Renal pelvis (tissue), 4 donors: ENCODE results near the gene ZSCAN25. TPM values are rescaled to one million over a fixed set of nuclear protein-coding genes. Genes with fewer than 3 reads are reported as not detected.
"Not testable (repeated sequence)": the region's sequence is repeated elsewhere in the genome, so short reads cannot be mapped to it uniquely, and the experiment has no call there.

Experiments used
- DNase-seq: peaks from one replicate; pipeline ENCODE4 v3.0.0-alpha.2; 2013
- polyA plus RNA-seq, 3 donors: library from polyadenylated mRNA; unstranded; fragments of 120-200 nt; gene quantifications; one replicate each; pipeline ENCODE4 v1.2.1, GENCODE V29; 2013; ENCODE audit not compliant: insufficient read length in 3 of 3

The ZSCAN25 gene
- polyA plus RNA-seq, 3 donors, result 19.0 to 21.0 (median 20.8) TPM

- DNase-seq, result no peak
Observed at GRCh38 chr7:99607548-99607947, 9.2 kb upstream of the ZSCAN25 start.

DNA sequence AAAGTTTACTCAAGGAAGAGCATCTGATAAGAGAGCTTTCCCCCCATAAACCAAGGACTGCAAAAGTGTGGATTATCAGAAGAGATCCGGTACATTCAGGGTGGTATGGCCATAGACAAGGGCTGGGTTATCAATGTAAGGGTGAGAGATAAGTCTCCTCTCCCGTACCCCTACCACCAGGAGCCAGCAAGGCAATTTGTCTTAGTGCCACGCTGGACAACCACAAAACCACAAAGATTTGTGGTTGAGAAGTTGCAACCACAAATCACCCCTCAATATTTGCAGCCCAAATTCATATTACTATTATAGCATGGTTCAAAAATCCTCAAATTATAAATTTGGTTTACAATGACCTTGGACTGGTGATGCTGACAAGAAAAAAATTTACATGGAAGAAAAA lies 2.3 kb upstream of the ZSCAN25 start:
- DNase-seq, result no peak

DNA sequence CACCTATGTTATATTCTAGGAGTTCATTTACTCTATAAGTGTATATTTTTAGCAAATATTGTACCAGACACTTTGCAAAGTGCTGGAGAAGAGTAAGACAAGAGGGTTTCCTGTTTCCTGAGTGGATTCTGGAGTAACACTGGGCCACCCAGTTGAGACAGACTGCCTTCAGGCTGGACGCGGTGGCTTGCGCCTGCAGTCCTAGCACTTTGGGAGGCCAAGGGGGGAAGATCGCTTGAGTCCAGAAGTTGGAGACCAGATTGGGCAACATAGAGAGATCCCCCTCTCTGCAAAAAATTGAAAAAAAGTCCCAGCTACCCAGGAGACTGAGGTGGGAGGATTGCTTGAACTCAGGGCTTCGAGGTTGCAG lies 772 bp upstream of the ZSCAN25 start:
- DNase-seq, result no peak

- no peak for DNase-seq
Observed at GRCh38 chr7:99617192-99617781, 541 bp downstream of the ZSCAN25 start.

- DNase-seq, result no peak
Observed at GRCh38 chr7:99618726-99619125, 2.0 kb downstream of the ZSCAN25 start.

DNA sequence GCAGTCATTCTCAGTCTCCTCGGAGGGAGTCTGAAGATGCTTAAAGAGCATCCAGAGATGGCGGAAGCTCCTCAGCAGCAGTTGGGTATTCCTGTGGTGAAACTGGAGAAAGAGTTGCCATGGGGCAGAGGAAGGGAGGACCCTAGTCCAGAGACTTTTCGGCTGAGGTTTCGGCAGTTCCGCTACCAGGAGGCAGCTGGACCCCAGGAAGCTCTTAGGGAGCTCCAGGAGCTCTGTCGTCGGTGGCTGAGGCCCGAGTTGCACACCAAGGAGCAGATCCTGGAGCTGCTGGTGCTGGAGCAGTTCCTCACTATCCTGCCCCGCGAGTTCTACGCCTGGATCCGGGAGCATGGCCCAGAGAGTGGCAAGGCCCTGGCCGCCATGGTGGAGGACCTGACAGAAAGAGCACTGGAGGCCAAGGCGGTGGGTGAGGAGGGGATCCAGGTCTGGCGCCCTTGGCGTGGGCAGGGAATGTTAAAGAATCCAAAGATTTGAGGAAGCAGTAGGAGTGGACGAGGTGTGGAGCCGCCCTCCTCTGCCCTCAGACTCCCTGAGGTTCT lies 2.9 kb downstream of the ZSCAN25 start:
- no peak for DNase-seq

DNA sequence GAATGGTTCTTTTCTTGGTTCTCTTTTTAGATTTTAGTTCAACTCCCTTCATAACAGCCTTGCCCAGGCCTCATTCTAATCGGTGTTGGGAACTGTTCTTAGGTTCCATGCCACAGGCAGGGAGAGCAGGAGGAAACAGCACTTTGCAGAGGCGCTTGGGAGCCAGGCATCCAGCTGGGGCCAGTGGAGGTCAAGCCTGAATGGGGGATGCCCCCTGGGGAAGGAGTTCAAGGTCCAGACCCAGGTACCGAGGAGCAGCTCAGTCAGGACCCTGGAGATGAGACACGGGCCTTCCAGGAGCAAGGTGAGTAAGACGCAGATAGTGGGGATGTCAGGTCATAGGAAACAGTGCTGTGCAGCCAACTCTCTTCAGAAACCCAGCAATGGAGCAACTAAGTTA lies 4.5 kb downstream of the ZSCAN25 start:
- no peak for DNase-seq

GRCh38 chr7:99622596-99622995 lies 5.8 kb downstream of the ZSCAN25 start:
- DNase-seq, result no peak

GRCh38 chr7:99623091-99623693 lies 6.4 kb downstream of the ZSCAN25 start:
- DNase-seq, result no peak

GRCh38 chr7:99623702-99624447 lies 7.1 kb downstream of the ZSCAN25 start:
- no peak for DNase-seq

DNA sequence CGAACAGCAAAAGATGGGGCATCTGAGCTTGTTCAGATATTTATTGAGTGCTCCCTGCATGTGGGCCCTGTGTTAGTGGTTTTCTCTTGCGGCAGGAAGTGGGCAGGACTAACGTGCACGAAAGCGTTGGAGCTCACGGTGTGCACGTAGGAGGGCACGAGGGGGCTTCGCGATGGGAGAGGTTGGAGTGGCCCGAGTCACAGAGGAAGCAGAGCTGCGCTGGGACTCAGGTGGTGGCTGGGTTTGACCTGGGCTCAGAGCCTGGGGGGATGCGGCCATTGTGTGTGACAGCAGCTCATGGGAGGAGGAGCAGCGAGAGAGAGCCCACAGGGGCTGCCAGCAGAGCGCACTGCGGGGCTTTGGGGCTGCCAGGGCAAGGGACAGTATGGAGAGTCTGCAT lies 7.7 kb downstream of the ZSCAN25 start:
- no peak for DNase-seq

DNA sequence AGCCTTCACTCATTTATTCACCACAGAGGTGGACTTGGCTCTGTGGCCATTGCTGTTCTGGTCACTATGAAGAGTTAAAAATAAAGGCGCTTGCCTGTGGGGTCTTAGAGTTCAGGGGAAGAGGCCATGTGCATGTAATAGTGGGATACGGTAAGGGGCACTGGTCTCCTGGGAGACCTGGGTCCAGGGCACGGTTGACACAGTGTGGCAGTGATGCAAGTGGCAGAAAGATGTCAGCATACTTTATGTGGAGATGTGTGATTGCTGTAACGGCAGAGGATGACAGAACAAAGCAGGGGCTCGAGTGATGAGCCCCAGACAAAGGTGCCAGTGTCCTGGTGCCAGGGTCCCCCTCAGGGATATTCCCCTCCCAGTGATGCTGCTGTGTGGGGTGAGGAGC lies 8.6 kb downstream of the ZSCAN25 start:
- DNase-seq, result no peak

GRCh38 chr7:99625961-99626360 lies 9.2 kb downstream of the ZSCAN25 start:
- no peak for DNase-seq

- no peak for DNase-seq
Observed at GRCh38 chr7:99626661-99627060, 9.9 kb downstream of the ZSCAN25 start.

DNA sequence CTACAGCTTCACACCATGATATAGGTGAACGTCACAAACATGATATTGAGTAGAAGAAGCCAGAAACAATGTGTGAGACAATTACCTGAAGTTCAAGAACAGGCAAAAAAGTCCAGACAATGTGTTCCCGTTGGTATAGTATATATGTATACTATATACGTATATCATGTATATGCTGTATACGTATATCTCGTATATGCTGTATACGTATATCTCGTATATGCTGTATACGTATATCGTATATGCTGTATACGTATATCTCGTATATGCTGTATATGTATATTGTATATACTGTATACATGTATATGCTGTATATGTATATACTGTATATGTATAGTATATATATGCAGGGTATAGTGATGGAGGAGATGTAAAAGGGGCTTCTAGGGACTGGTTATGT lies 10.8 kb downstream of the ZSCAN25 start:
- no peak for DNase-seq

GRCh38 chr7:99628471-99629465 lies 12.0 kb downstream of the ZSCAN25 start:
- DNase-seq, result no peak

DNA sequence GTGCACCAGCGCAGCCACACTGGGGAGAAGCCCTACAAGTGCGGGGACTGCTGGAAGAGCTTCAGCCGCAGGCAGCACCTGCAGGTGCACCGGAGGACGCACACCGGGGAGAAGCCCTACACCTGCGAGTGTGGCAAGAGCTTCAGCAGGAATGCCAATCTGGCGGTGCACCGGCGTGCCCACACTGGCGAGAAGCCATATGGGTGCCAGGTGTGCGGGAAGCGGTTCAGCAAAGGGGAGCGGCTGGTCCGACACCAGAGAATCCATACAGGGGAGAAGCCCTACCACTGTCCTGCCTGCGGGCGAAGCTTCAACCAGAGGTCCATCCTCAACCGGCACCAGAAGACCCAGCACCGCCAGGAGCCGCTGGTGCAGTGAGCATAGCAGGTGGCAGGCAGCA lies 12.9 kb downstream of the ZSCAN25 start:
- no peak for DNase-seq

DNA sequence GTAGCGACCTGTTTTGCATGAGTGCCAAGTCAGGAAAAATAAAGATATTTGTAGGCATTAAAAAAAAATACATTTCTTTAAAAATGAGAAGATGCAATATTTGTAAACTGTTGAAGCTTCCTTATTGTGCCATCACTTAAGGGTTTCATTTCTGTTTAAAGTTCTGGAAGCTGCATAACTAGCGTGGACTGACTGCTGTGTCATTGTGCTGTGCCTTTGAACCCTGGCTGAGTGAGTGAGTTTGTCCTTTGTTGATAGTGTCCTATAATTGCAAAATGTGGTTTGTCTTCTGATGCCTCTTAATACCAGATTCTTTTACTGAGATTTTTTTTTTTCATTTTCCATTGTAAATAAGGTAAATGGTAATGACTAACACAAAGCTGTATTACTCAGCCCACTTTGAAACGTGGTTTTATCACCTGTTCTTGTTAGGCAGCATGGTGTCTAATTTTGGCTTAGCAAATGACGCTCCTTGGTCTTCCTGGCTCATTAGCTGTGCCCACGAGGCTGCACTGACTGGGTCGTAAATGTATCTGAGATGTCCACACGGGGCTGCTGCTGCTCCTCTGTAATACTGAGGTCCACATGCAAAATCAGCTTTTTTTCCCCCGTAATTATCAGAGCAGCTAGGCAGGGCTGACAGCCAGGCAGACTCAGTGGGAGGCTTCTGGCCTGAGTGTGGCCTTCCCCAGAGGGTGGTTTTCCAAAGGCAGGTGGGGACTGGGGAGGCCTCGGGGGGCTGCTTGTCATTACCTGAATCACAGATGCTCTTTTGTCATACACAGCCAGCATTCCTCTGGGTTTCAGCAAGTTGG lies 14.8 kb downstream of the ZSCAN25 start:
- no peak for DNase-seq

DNA sequence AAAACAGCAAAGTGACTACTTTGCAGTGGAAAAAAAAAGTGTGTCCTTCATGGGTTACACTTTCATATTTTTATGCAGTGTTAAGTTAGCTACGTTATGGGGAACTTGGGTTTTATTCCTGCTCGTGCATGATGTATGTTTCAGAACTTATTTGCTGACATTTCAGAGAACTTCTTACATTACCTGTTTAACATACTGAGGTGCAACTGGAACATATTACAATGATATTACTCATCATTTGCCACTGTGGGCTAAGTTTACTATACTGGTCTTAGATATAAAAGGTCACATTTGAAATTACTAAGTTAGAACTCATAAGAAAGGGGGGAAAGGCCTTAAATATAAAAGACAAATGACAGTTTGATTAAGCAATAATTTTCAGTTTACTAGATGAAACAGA lies 20.7 kb downstream of the ZSCAN25 start:
- not testable (repeated sequence) for DNase-seq

- DNase-seq, result no peak
Observed at GRCh38 chr7:99638731-99639130, 22.0 kb downstream of the ZSCAN25 start.

- DNase-seq, result no peak
Observed at GRCh38 chr7:99639267-99639666, 22.5 kb downstream of the ZSCAN25 start.
